ENCODE results near the gene USP6NL. TPM values are rescaled to one million over a fixed set of nuclear protein-coding genes. Genes with fewer than 3 reads are reported as not detected.
A peak's percentile ranks its signal among the peaks of the same experiment; 100 is the strongest.

The USP6NL gene
- polyA plus RNA-seq, 4 donors, result 21.1 to 31.9 (median 29.8) TPM

DNA sequence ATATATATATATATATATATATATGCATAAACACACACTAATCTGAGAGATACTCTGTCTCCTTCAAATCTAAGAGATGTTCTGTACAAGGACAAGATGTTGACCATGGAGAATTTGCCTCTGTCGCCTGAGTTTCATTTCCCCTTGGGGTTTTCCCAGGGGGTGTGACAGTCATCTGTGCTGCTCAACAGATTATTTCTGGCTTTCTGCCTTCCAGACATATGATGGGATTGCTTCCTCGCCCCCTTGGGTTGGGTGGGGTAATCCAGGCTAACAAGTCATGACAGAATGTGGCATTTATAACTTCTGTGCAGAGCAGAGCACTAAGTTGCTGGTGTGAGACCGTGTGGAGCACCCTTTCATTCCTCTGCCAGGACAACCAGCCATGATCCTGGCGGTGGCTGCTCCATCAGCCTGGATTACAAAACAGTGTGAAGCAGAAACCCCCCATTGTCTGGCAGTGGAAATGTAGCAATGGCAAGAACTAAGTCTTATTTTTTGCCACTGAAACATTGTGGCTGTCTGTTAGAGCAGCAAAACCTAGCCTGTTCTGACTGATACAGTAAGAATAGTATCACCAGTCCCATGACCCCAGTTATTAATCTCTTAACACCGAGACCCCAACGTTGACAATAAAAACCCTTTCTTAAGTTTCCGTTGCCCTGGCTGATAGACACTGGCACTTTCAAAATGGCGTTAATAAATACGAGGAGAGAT, 13.7 kb upstream of the USP6NL start:
- DNase-seq (ENCODE audit: low read depth in 4 of 4, low spot score in 3 of 4), result no peak

DNA sequence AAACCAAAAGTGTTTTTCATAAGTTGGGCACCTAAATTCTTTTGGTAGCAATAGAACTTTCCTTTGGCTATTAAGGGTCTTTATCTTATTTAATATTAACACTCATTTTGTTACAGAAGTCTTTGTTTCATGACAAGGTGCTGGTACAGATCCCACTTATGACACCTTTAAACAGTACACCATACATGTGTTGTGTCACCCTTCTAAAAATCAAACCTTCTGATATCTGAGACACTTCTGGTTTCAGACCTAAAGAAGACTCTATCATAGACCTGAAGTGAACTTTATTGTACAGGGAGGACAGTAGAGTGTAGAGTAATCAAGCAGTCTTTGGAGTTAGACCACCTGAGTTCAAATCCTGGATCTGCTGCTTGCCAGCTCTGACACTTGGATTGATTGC, 5.8 kb upstream of the USP6NL start:
- no peak for DNase-seq (ENCODE audit: low read depth in 4 of 4, low spot score in 3 of 4)

DNA sequence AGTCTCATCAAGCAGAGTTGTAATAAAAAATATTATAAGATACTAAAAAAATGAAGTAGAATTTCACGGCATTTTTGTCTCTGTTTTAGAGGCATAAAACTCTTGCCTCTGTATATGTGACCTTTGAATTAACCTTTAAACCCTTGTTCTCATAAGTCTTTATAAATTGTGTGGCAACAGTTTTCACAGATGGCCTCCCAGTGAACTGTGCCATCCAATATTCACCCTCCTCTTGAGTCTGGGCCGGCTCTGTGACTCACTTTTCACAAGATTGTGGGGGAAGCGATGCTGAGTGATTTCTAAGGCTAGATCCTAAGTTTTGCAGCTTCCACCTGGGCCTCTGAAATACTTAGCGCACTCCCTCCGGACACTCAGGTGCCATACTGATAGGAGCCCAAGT, 4.6 kb upstream of the USP6NL start:
- DNase-seq (ENCODE audit: low read depth in 4 of 4, low spot score in 3 of 4), result no peak

DNA sequence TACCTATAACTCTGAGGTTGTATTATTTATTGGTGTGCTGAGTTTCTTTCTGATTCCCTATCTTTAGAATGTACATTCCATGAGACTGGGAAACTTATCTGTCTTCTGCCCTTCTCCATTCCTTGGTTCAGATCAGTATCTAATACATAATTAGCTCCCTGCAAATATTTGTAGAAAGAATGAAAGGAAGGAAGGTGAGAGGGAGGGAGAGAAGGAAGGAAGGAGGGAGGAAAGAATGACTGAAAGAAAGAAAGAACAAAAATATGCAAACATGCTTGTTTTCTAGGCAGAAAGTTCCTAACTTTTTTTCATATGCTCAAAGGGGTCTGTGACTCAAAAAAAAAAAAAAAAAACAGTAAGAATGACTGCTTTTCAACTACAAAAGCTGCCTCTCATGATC, 3.9 kb upstream of the USP6NL start:
- DNase-seq (ENCODE audit: low read depth in 4 of 4, low spot score in 3 of 4), result no peak

DNA sequence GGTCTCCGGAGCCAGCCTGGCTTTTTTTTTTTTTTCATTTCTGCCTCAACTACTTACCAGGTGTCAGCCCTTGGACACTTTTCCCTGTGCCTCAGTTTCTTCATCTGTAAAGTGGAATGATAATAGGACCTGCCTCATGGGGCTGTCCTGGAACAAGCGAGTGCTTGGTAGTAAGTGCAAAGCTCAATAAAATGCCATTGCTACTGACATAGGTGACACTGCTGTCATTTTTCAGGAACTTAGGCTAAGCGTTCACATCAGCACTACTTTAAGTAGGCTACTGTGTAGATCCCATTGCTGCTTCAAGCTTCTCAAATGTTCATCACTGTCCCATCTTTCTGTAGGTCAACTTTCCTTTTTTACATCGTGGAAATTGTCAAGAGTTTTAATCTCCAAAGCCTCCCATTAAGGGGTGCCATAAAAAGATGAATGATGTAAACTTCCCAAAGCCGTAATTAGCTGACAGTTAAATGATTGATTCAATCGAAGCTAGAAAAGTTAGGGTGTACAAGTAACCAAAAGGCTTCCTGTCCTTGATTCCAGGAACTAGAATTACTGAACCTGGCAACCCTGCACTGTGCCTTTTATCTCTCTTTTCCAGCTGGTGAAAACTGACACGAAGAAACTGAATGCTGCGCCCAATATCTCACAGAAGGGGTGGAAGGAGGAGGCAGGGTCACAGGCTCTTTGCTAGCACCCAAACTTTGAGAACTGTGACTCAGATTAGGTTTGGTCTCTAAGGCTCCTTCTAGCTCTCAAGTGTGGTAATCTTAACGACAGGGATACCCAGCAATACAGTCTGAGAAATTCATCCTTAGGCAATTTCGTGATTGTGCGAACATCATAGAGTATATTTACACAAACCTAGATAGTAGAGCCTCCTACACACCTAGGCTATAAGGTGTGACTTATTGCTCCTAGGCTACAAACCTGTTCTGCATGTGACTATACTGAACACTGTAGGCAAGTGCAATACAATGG, 861 bp upstream of the USP6NL start:
- DNase-seq (ENCODE audit: low read depth in 4 of 4, low spot score in 3 of 4), result no peak

DNA sequence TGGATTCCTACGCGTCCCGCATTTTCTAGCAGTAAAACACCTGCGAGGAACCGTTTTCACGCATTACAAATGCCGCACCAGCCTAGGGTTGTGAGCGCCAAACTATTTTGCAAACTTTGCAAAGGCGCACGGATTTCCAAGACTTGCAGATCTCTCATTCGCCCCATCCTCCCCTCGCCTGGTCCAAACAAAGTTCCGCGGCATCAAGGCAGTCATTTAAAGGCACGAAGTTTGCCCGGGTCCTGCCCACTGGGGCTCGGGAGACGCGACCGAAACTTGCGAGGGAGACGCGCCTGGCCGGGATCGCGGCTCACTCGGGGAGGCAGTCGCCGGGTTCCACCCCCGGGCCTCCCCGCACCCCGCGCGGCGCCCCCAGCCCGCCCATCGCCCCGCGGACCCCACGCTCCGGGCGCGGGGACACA, 613 bp downstream of the USP6NL start:
- no peak for DNase-seq (ENCODE audit: low read depth in 4 of 4, low spot score in 3 of 4)

DNA sequence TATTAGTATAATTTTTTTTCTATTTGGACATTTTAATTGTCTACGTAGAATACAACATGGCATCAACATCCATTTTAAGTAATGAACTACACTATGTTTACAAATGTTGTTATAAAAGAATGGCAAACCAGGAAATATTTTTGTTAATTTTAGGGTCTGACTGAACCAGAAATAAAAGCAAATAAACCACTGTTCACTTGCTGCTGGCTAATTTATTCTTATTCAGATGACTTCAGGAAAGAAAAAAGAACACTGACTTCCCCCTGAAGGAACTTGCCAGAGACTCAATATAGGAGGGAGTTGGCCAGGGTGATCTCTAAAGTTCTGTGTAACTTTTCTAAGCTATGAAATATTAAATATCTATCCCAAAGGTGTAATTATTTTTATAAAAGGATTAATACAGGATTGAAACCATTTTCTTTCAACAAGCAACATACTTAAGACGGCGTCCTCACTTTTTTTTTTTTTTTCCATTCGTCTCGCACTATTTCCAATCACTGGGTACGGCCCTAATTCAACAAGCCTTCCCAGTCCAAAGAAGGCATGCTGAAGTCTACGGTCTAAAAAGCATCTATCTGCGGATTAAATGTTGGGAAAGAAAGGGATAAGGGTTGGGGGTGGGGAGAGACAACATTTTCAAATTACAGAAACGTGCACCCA, 1.2 kb downstream of the USP6NL start:
- DNase-seq (ENCODE audit: low read depth in 4 of 4, low spot score in 3 of 4), result peak in 1 of 4 donors; percentile 31

DNA sequence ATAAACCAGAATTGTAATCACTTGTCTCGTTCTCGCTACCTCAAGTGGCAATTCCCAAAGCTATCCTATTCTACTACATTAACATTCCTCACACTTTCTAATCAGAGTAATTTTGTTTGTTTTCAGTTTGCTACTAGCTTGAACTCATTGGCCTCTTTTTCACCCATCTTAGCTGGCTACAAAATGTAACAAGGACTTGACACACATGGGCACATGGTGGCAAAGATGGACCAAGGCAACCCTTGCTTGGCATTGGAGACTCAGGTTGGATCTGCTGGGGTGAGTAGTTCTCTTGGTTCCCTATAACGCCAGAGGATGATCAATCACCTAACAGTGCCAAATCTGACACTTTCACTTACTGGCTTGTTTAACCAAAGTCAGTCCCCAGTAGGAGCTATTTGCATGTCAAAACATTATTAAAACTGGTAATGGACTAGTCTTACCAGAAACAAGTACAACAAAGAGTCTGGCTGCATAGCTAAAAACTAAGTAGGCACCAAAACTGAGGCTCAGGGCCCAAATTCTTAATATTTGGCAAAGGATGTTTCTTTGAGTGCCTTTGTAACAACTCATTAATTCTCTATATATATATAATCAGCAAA, 1.9 kb downstream of the USP6NL start:
- DNase-seq (ENCODE audit: low read depth in 4 of 4, low spot score in 3 of 4), result no peak

DNA sequence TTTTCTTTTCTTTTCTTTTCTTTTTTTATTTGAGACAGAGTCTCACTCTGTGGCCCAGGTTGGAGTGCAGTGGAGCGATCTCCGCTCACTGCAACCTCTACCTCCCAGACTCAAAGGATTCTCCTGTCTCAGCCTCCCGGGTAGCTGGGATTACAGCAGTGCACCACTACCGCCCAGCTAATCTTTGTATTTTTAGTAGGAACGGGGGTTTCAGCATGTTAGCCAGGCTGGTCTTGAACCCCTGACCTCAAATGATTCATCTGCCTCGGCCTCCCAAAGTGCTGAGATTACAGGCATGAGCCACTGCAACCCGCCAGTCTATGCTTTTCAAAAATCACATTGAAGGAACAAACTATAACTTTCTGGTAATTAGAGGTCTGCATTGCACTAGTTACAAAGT, 2.4 kb downstream of the USP6NL start:
- no peak for DNase-seq (ENCODE audit: low read depth in 4 of 4, low spot score in 3 of 4)

DNA sequence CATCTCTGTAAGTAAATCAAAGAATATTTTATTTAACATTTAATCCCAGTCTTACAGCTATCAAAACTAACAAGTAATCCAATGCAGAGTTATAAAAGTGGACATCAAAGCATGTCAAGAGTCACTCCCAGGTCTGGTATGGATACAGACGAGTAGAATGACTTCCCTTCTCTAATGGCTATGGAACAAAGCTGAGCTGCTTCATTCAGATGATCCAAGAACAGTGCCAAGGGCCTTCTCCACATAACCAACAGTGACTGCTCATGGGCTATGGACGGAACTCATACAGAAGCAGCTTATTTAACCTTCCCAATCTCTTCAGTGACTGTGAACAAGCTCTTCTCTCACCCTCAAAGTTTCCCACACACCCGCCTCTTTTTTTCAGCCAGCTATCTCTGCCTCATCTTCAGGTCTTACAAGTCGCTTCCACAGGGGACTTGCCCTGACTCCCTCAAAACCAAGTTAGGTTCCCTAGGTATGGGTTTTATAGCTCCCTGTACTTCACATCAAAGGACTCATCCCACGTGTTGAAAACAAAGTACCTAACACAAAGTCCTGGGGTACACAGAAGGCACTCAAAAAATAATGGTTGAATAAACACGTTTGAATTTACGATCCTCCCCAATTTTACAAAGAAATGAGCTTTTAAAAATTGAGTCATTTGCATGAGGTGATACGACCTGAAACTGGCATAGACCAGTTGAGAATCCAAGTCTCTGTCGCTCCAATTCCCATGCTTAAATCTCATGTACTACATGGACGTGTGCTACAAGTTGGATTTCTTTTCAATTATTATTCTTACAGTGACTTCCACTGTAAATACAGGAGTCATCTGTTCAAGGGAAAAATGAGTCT, 3.1 kb downstream of the USP6NL start:
- no peak for DNase-seq (ENCODE audit: low read depth in 4 of 4, low spot score in 3 of 4)

DNA sequence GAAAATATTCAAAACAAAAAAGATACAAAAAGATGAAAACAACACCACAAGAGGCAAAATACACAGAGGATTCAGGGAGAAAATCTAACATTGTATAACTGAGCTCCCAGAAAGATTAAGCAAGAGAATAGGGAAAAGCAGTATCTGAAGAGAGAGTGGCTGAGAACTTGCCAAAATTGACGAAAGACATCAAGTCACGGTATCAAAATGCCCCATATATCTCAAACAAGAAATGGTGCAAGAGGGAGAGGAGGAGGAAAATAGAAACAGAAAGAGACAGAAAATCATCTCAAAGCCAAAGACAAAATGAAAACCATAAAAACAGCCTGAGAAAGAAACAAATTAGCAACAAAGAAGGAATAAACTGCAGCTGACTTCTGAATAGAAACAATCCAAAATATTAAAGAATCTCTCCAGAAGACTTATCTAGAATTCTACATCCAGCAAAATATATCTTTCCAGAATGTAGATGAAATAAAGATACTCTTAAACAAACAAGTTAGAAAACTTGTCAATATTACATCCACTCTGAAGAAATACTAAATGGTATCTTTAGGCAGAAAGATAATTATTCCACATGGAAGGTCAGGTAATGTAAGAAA, 5.5 kb downstream of the USP6NL start:
- DNase-seq (ENCODE audit: low read depth in 4 of 4, low spot score in 3 of 4), result no peak

DNA sequence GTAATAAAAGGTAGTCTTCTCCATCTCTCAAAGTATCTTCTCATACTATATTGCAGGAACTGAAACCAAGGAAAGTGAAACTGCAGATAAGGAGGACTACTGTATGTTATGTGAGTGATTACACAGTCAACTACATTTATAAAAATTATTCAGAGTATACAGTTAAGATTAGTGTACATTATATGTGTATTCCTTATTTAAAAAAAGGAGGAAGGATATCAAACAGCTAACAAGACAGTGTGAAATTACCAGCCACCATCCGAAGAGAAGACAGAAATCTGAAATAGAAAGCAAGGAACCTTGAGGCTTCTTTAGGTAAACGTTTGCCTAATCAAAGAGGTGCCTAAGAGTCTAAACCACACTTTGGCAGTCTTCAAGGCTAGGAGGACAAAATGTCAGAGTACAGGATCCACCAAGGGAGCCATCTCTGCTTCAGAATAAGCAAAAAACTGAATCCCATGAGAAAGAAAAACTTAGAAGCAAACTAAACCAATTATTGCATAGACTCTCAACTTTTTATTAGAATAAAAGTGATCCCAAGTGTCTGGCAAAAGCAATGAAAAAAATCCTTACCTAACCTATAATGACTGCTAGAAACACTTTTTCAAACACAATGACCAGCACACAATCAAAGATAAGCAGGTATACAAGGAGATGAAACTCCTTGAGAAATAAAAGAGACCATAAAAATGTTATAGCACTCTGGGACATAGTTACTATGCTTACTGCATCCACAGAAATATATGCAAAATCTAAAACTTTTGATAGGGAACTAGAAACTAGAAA, 6.4 kb downstream of the USP6NL start:
- no peak for DNase-seq (ENCODE audit: low read depth in 4 of 4, low spot score in 3 of 4)

DNA sequence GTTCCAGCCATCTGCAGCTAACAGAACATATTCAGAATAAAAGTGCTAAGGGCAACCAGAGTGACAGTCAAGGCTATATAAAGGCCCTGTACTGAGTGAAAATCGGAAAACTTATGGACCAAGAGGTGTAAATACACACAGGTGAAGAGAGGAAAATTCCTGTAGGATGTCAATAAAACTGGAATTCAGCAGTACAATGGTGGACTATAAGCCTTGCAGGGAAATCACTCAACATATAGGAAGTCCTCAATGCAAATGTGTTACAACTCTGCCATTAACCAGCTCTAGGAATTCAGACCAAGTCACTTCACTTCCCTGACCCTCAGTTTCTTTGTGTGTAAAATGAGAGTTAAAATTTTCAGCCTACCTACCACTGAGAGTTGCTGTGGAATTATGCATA, 7.7 kb downstream of the USP6NL start:
- DNase-seq (ENCODE audit: low read depth in 4 of 4, low spot score in 3 of 4), result no peak

DNA sequence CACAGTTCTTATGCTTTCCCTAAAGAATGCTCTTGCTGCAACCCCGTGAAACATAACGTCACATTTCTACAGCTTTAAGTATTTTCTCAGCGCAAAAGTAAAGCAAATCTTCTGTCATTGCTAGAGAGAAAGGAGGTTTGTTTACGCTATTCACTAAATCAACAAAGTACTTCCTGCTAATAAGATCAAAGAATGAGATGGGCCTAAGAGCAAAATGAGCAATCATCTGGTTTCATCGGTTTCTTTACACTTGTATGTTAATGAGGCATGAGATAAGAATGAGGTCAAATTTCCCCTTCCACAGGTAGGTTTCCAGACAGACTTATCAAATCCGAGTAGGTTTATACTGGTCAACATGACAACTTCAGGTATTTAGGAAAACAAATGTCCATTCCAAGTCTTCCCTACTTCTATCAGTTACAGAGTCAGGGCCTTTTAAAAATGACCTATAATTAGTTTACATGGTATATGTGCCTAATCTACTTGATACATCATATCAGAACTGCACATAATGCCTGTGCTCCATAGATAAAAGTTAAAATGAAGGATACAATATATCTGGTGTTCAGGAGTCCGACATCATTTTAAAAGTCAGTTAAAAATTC, 8.4 kb downstream of the USP6NL start:
- DNase-seq (ENCODE audit: low read depth in 4 of 4, low spot score in 3 of 4), result no peak

DNA sequence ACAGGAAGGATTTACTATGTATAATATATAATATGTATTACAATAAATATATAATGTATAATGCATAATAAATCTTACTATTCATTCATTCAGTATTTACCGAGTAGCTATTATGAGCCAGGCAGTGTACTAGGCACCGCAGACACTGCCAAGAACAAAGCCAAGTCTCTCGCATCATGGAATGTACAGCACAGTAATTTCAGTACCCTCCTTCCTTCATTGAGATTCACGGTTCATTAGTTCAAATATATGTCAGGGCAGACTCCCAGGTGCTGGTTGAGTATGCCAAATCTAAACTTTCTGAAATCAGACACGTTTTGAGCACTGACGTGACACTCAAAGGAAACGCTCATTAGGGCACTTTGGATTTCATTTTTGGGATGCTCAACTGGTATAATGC, 9.1 kb downstream of the USP6NL start:
- no peak for DNase-seq (ENCODE audit: low read depth in 4 of 4, low spot score in 3 of 4)

DNA sequence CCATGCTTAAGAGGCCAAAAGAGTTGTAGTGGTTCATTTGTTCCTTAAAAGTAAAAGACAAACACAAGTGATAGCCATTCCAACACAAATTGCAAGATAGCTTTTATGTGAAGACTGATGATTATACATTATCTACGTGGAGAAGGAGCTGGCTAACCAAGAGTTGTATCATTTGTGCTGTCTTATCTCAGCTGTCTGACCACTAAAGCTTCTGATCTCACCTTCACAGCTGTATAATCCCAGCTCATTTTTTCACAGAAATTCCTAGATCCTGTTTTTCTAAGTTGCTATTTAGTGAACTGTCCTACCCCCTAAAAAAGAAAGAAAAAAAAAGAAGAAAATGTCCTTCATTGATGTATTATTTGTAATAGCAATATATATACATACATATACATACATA, 9.8 kb downstream of the USP6NL start:
- DNase-seq (ENCODE audit: low read depth in 4 of 4, low spot score in 3 of 4), result no peak

DNA sequence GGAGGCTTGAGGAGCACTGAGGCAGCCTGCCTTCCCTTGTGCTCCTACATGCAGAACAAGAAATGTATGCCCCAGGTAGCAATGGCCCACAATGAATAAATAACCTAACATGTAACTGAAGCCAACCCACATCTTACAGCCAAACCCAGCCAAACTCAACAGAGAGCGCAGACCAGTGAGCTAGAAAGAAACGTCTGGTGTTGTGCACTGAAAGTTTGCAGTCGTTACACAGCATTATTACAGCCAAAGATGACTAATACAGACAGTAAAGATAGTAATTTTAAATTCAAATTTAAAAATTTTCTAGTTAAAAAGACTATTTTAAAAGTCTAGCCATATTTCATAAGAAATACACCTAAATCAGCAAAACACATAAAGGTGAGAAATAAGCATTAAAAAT, 11.2 kb downstream of the USP6NL start:
- no peak for DNase-seq (ENCODE audit: low read depth in 4 of 4, low spot score in 3 of 4)

DNA sequence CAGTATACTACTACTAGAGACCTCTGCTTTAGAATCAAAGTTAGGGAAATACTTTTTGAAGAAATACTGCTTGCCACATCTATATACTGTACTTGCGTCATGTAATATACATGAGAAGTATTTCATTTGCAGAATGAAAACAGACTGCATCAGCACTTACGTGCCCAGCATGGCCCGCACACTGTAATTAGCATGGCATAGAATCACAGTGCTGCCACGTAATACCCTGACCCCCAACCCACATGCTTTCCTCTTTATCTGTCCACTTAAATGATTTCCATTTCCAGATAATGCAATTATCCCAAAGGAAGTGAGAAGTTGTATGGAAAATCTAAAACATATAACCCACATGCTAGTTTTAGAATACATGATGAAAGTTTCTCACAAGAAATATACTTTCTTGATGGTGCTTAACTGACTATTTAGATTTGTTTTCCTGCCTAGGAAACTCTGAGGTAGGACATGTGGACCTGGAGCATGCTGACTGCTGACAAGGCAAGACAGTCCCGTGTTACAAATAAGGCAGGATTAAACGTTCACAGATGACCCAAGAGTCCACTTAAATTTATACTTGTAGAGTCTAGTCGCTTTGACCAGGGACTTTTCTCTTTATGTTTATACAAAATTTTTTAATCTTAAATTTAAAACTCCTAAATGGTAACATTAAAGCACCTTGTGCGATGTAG, 12.6 kb downstream of the USP6NL start:
- DNase-seq (ENCODE audit: low read depth in 4 of 4, low spot score in 3 of 4), result no peak
